PFSK-1 (cell line): ENCODE results near the gene RBM5. TPM values are rescaled to one million over a fixed set of nuclear protein-coding genes. Genes with fewer than 3 reads are reported as not detected.

Experiments used
- FOXP2 ChIP-seq: optimal IDR thresholded peaks from 2 replicates; pipeline ENCODE3; 2011; ENCODE audit warnings: borderline replicate concordance, control low read depth, inconsistent platforms; ENCODE audit not compliant: insufficient read depth; ENCODE audit errors: extremely low read length, extremely low read depth
- POLR2AphosphoS5 ChIP-seq: IDR thresholded peaks from 2 replicates; pipeline ENCODE4 v1.6.1; 2012; ENCODE audit warnings: low read depth, mild to moderate bottlenecking, control low read depth, low read length, moderate library complexity
- SIN3A ChIP-seq: IDR thresholded peaks from 2 replicates; pipeline ENCODE4 v1.6.1; 2012; ENCODE audit warnings: mild to moderate bottlenecking, low read length, moderate library complexity, borderline replicate concordance; ENCODE audit not compliant: insufficient read depth
- TAF1 ChIP-seq: IDR thresholded peaks from 2 replicates; pipeline ENCODE4 v1.6.1; 2012; ENCODE audit warnings: low read length, control low read depth, borderline replicate concordance; ENCODE audit not compliant: insufficient read depth
- polyA plus RNA-seq: library from polyadenylated mRNA; unstranded; fragments of >200 nt; gene quantifications from one replicate; pipeline ENCODE4 v1.2.1, GENCODE V29; 2012; ENCODE audit warnings: low read depth, missing spikeins; ENCODE audit not compliant: insufficient read length
- TF ChIP-seq, protein P1 (sequence below), 2 experiments: IDR thresholded peaks; 2 replicates each; pipeline versions ENCODE4 v1.6.1 to v1.8.0; 2011 to 2012; ENCODE audit warnings: low read depth in 2 of 2, low read length in 2 of 2, control low read depth in 1 of 2, inconsistent platforms in 1 of 2, mild to moderate bottlenecking in 1 of 2, moderate library complexity in 1 of 2; ENCODE audit not compliant: insufficient read depth in 1 of 2

The RBM5 gene
- polyA plus RNA-seq, result 63.7 TPM

DNA sequence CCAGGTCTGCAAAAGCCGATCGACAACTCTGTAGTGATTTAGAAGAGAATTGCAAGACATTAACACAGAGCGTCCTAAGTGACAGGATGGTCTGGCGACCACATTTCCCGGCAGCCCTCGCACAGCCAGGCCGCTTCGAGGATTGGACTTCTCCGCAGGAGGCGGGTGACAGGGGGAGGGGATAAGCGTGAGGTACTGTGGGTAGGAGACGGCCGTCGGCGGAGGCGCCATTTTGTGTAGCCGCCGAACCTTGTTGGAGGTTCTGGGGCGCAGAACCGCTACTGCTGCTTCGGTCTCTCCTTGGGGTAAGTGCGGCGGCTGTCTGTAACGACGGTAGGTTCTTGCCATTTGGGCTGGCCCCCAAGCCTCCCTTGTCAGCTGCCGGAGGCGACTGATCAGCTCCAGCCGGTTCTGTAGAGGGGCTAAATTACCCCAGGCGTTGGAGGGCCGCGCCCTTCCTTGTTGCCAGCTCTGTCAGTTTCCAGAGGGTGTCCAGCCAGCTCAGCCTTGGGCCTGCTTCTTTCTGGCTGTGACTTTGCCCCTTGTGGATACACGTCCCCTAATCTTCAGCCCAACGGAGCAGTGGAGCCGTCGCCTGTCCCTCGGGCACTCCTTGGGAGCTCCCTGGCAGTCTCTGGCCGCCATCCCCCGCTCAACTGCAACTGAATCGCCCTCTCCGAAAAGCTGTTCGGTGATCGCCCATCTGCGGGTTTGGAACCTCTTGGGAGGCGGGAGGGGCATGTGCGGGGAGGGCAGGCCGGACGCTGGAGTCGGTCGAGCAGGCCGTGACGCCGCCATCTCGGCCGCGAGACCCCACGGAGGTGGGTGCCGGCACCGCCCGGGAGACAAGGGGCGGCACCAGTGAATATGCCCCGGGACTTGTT lies at the start of gene RBM5:
Gene RBM5, plus strand, starts transcription at position 195 of the 884 bp plus-strand sequence. CDS start 1,516 bp downstream, outside the sequence.
- TF ChIP-seq POLR2AphosphoS5 (peak; percentile 78), TAF1 (peak; percentile 72; the same call in 1 of the 2 replicates), FOXP2 (no peak), SIN3A (no peak)
- TF ChIP-seq, protein P1, sequence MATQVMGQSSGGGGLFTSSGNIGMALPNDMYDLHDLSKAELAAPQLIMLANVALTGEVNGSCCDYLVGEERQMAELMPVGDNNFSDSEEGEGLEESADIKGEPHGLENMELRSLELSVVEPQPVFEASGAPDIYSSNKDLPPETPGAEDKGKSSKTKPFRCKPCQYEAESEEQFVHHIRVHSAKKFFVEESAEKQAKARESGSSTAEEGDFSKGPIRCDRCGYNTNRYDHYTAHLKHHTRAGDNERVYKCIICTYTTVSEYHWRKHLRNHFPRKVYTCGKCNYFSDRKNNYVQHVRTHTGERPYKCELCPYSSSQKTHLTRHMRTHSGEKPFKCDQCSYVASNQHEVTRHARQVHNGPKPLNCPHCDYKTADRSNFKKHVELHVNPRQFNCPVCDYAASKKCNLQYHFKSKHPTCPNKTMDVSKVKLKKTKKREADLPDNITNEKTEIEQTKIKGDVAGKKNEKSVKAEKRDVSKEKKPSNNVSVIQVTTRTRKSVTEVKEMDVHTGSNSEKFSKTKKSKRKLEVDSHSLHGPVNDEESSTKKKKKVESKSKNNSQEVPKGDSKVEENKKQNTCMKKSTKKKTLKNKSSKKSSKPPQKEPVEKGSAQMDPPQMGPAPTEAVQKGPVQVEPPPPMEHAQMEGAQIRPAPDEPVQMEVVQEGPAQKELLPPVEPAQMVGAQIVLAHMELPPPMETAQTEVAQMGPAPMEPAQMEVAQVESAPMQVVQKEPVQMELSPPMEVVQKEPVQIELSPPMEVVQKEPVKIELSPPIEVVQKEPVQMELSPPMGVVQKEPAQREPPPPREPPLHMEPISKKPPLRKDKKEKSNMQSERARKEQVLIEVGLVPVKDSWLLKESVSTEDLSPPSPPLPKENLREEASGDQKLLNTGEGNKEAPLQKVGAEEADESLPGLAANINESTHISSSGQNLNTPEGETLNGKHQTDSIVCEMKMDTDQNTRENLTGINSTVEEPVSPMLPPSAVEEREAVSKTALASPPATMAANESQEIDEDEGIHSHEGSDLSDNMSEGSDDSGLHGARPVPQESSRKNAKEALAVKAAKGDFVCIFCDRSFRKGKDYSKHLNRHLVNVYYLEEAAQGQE (IDR thresholded peaks at IDR 0.05; ENCODE audit: insufficient read depth in 1 of 2, low read depth in 2 of 2, low read length in 2 of 2), result no peak

DNA sequence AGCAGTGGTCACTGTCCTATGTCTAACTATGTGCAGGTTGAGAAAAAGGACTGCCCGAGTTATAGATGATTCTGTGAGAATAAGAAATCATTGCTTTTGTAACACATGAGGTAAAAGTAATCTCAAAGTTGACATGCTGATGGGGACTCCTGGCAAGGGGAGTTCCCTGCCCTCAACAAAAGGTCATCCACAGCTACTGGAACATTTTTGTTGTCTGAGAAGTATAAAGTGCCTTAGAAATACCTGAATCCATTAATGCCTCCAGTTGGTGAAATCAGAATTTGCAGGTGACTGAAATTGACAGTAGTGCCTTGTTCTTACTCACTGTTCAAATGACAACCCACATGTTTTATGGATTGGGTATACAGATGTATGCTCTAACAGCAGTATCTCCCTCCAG lies 43.7 kb upstream of the RBM5 start:
- TF ChIP-seq TAF1 (no peak), SIN3A (no peak)

DNA sequence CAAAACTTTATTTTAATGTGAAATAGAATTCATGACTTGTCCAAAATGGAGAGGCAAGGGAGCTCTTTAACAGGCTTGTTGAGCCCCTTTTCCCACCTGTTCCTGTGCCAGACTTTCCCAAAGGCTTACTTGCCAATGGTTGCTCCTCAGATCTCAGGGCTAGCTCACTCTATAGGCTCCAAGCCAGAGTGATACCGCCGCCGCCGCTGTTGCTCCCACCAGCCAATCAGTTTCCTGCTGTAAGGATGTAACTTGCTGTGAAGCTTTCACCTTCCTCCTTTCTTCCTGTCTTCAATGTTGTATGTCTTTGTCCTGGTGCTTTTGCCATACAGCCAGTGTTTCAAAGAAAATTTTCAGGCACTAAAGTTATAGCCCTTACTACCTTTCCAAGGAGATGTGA lies 41.3 kb upstream of the RBM5 start:
- TF ChIP-seq FOXP2, result no peak
- TF ChIP-seq, protein P1 (IDR thresholded peaks at IDR 0.05; ENCODE audit: insufficient read depth in 1 of 2, low read depth in 2 of 2, low read length in 2 of 2), result no peak
- no peak for TF ChIP-seq TAF1
- no peak for TF ChIP-seq POLR2AphosphoS5
- TF ChIP-seq SIN3A, result no peak

DNA sequence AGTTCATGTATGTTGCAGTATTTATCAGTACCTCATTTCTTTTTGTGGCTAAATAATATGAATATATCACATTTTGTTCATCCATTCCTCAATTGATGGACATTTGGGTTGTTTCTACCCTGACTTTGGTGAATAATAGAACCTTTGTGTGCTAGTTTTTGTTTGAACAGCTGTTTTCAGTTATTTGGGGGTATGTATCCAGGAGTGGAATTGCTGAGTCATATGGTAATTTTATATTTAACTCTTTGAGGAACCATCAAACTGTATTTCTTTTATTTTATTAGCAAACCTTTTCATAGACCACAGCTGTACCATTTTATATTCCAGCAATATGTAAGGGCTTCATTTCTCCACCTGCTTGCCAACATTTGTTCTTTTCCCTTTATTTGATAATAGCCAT lies 38.4 kb upstream of the RBM5 start:
- TF ChIP-seq FOXP2 (no peak), TAF1 (no peak), POLR2AphosphoS5 (no peak), SIN3A (no peak)
- TF ChIP-seq, protein P1 (IDR thresholded peaks at IDR 0.05; ENCODE audit: insufficient read depth in 1 of 2, low read depth in 2 of 2, low read length in 2 of 2), result no peak

DNA sequence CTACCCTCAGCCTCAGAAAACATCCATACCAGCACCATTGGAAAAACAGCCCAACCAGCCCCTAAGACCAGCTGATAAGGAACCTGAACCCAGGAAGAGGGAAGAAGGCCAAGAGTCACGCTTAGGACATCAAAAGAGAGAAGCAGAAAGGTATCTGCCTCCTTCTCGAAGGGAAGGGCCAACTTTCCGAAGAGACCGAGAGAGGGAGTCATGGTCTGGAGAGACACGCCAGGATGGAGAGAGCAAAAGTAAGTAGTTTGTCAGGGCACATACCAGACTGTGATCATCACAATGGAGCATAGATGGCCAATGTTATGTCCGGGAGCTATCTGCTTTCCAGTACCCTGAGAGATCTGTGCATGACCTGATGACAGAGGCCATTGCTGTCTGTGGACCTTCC lies 31.0 kb upstream of the RBM5 start:
- TF ChIP-seq TAF1, result no peak

DNA sequence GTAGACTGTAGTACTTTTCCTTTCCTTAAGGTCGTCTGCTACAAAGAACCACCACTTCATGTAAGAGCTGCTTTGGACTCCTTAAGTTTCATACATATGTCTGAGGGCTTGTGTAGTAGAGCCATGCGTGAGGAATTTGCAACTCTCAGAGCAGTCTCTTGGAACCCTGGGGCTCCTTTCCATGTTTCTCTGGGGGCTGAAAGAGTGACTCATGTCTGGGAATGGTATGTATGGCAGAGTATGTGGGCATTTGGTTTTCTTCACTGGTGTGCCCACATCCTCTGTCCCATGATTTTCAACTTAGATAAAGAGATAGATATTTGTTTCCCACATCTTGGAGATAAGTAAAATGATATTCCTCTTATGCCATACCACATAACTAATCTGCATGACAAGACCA lies 20.6 kb upstream of the RBM5 start:
- TF ChIP-seq TAF1 (no peak), FOXP2 (no peak), POLR2AphosphoS5 (no peak), SIN3A (no peak)
- TF ChIP-seq, protein P1 (IDR thresholded peaks at IDR 0.05; ENCODE audit: insufficient read depth in 1 of 2, low read depth in 2 of 2, low read length in 2 of 2), result no peak
